ENCODE measurements around the gene DBNL.
A peak's percentile ranks its signal among the peaks of the same experiment; 100 is the strongest.

DBNL gene

DNA sequence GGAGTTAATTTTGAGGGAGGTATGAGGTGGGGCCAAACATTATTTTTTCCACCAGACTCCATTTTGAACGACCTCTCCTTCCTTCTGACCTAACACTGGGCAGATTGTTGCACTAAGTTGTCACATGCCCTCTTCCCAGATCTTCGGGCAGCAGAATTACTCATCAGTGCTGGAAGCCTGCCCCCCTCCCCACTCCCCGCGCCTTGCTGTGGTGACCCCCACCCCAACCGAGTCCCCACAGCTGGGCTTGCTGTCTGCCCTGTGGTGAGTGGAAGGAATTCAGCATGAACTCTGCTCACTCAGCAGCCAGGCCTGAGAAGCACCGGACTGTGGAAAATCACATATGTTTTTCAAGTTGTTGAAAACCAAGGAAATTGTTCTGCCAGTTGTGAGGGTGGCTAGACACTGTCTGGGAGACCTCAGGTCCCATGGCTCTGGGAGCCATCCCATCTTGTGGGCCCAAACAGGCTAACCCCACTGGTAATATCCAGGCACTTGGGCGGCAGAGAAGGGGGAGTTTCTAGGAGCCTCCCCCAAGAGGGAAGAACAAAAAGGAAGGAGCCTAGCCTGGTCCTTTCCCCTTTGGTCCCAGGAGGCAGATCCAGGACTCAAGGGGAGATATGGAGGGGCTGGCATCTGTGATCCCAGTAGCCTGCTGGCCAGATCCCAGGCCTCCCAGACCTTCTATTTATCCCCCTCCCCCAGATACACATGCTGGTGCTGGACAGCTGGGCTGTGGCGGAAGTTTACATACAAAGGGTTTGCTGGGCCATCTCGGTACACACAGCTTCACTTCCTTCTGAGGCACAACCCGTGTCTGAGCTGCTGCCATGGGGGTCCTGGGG is 56.2 kb downstream of the DBNL start:
- DNase-seq = no peak

- DNase-seq = no peak
These were observed 56.9 kb downstream of the DBNL start for GRCh38 chr7:44101303-44101965.

DNA sequence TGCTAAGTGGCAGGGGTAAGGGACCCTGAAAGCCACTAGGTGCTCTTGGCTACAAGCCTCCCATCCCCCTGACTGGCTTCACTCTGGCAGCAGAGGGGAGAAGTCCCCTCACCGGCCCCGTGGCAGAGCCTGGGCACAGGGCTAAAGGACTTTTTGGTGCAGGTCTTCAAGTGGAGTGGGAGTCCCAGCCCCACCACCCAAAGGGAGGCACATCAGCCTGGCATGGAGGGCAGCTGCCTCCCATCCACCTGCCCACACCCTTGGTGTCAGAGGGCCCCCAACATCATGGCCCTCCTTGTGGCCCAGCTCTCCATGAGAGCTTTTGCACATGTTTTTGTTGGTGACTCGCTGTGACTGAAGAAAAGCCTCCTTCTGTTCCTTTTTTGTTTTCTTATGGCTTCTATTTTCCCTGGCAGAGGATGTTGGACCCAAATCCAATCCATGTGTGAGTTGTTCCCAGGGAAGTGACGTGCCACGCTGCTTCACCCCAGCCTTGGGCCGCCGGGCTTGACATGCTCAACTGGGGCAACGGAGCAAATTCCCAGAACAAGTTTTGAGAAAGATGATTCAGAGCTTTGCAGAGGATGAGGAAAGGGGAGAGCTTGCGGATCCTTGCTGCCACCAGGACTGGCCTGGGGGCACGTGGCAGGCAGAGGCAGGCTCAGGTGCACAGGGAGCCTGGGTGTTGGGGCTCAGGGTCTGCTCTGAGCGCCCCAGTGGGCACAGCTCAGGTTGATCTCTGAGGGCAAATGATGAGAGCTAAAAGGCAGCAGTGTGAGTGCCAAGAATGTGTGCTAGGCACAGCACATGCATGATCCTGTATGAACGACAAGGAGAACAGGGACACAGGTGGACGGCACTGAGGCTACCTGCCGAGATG is 57.7 kb downstream of the DBNL start:
- DNase-seq = no peak

DNA sequence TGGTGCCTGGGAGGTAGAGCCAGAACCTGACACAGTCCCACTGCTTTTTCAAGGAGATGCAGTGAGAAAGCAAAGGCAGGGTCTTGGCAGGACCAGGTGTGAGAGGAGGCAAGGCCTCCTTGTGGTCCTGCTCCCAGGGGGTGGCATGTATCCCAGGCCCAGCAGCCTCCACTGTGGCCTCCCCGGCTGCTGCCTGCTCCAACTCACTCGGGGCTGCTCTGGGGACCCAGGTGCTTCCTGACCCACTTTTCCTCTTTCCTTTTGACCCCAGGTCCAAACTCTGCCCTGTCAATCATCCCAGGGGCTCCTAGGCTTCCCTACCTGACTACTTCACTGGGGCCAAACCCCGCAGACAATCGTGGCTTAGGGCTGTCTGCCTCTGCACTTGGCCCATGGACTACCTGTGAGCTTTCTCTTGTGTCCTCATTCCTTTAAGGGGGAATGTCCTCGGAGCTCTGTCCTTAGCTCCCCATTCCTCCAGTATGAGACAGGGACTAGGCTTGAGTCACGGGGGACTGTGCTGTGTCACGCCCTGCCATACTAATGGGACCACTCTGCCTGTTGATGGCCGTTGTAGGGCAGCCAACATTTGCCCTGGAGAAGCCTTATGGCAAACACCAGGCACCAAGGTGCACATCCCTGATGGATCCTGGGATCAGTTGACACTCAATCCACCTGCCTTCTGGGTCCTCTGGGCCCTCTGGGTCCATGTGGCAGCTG is 58.5 kb downstream of the DBNL start:
- DNase-seq = no peak

DNA sequence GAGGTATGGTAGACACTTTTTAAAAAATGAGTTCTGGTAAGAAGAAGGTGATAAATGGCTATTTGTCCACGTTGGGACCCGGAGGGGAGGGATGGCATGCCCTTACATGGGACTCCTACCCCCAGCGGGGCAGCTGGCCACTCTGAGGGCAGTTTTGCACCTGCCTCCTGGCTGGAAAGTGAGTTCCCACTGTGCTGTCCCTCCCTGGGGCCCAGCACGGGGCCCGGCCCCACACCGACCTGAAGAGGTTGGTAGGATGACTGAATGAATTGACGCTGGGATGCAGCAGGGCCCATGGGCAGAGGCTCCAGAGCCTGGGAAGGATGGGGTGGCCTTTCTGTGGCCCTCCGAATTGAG is 59.0 kb downstream of the DBNL start:
- no peak for DNase-seq

DNA sequence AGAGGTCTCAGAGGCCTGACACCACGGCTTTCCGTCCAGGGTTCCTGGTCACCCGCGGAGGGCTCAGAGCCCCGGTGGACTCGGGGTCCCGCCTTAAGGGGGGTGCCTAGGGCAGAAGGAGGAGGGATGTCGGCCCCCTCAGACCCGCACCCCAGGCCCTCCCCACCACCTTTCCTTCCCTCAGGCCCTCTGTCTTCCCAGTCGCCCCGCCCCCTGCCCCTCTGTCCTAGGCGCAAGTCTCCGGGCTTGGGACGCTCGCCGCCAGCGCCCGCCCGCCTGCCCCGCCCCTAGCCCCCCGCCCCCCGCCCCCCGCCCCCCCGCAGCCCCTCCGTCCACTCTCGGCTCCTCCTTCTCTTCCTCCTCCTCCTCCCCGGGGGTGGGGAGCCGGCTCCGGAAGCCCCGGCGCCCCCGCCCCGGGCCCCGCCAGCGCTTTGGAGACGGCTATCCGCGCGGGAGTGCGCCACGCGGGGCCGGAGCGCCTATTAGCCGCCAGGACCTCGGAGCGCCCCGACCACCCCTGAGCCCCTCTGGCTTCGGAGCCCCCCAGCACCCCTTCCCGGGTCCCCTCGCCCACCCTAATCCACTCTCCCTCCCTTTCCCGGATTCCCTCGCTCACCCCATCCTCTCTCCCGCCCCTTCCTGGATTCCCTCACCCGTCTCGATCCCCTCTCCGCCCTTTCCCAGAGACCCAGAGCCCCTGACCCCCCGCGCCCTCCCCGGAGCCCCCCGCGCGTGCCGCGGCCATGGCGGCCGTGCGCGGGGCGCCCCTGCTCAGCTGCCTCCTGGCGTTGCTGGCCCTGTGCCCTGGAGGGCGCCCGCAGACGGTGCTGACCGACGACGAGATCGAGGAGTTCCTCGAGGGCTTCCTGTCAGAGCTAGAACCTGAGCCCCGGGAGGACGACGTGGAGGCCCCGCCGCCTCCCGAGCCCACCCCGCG is 59.7 kb downstream of the DBNL start, which contains the start of gene AEBP1:
Gene AEBP1 (plus strand): TSS at position 423 of the 937 bp plus-strand sequence. CDS start 321 bp downstream, at position 744.
- DNase-seq = peak; percentile 43

DNA sequence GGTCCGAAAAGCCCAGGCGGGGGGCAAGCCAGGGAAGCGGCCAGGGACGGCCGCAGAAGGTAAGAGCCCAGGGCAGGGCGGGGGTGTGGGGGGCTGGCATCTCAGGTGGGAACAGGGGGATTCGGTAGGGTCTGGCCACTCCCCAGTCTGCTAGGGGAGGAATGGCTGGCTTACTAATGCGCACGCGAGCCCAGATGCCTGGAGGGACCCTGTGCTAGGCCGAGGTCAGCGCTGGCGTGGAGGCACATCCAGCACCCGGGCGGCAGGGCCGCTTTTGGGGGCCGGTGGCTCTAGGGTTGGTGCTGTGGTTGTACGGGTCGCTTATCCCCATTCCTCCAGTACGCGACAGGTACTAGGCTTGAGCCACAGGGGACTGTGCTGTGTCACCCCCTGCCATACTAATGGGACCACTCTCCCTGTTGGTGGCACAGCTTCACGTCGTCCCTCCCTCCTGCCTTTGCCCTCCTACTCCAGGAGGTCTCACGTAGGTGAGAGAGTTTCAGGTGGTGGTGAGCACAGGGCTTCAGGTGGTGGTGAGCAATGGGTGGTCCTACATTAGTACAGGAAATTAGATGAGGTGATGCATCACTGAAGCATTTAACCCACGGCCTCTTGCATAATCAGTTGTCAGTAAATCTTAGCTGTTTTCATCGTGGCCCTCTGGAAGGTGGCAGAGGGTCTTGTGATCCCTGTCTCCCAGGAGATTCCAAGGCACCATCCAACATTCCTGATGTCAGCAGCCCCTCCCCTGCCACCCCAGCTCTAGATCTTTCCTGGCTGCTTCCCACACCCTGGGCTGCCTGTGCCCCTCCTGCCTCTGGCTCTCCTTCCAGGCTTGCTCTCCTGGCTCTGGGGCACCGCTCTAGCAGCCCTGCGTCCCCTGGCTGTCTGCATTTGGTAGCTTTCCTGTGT is 60.6 kb downstream of the DBNL start:
- DNase-seq = no peak

DNA sequence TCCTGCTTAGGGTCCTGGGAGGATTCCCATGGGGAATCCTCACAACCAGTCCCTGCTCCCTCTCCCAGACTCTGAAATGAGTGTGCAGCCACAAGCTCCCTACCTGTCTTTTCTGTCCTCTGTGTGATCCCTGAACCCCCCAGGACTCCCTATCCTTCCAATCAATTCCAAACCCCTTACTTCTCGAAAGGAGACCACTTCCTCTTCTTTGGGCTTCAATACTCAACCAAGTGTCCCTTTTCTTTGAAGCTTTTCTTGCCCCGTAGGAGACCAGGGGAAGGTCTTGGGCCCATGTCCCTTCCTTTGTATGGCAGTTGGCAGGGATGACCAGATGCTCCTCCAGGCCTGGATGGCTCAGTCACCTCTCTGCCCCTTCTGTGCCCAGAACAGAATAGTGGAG is 61.3 kb downstream of the DBNL start:
- DNase-seq = no peak

GRCh38 chr7:44106311-44107065 is 62.0 kb downstream of the DBNL start:
- DNase-seq = no peak

DNA sequence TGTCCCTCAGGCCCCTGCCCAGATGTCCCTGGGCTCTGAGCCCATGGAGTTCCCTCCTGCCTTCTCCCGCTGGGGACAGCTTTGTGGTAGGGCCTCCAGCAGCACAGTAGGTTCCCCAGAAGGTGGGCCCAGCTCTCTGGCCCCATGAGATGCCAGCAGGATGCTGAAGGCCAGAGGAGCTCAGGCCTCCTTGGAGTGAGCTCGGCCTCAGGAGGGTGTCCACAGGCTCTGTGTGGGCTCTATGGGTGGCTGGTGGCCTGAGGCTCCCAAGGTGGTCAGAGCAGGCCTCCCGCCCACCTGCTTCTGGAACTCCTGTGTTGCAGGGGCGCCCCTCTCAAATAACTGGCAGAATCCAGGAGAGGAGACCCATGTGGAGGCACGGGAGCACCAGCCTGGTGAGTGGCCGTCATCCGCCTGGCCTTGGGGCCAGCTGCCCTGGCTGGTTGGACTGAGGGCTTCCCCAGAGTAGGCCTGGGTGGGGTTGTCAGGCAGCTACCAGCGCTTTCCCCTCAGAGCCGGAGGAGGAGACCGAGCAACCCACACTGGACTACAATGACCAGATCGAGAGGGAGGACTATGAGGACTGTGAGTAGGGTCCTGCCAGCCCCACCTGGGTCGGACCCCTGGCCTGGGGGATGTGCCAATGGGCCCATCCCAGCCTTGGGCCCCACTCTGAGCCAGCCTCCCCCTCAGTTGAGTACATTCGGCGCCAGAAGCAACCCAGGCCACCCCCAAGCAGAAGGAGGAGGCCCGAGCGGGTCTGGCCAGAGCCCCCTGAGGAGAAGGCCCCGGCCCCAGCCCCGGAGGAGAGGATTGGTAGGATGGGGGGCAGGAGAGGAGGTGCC is 62.8 kb downstream of the DBNL start:
- no peak for DNase-seq

DNA sequence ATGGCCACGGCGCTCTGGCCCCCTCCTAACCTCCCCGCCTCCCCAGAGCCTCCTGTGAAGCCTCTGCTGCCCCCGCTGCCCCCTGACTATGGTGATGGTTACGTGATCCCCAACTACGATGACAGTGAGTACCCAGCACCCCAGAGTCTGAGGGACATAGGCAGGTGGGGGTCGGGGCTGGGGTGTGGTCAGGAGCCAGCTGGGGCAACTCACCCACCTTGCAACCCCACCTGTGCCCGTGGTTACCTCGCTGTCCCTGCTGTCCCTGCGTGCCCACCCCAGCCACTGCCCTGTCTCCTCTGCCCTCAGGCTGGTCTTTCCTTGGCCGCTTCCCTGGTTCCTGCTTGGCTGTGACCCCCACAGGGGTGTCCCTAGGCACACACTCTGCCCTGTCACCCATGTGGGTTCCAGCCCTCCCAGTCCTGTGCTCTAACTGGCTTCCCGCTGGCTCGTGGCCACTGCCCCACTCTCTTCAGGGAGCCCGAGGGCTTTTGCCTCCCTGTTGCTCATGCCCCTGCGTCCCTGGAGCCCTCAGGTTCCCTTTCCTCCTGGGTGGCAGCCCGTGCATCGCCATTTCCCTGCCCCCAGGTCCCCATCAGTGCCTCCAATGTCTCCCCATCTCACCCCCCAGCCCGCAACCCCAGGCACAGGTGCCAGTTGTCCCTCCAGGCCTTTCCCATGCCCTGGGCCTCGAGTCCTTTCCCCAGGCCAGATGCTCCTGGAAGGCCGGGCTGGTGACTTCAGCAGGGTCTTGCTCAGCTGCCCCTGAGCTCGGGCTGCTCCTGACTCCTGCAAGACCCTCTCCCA is 63.7 kb downstream of the DBNL start:
- no peak for DNase-seq

GRCh38 chr7:44108768-44109750 is 64.6 kb downstream of the DBNL start:
- DNase-seq = peak; percentile 33

DNA sequence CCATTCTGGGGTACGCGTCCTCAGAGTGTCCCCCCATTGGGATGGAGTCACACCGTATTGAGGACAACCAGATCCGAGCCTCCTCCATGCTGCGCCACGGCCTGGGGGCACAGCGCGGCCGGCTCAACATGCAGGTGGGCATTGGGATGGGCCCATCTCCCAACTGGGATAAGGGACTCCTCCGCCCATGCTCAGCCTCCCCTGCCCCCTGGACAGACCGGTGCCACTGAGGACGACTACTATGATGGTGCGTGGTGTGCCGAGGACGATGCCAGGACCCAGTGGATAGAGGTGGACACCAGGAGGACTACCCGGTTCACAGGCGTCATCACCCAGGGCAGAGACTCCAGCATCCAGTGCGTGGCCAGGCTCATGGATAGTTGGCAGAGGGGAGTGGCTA is 65.5 kb downstream of the DBNL start:
- no peak for DNase-seq

DNA sequence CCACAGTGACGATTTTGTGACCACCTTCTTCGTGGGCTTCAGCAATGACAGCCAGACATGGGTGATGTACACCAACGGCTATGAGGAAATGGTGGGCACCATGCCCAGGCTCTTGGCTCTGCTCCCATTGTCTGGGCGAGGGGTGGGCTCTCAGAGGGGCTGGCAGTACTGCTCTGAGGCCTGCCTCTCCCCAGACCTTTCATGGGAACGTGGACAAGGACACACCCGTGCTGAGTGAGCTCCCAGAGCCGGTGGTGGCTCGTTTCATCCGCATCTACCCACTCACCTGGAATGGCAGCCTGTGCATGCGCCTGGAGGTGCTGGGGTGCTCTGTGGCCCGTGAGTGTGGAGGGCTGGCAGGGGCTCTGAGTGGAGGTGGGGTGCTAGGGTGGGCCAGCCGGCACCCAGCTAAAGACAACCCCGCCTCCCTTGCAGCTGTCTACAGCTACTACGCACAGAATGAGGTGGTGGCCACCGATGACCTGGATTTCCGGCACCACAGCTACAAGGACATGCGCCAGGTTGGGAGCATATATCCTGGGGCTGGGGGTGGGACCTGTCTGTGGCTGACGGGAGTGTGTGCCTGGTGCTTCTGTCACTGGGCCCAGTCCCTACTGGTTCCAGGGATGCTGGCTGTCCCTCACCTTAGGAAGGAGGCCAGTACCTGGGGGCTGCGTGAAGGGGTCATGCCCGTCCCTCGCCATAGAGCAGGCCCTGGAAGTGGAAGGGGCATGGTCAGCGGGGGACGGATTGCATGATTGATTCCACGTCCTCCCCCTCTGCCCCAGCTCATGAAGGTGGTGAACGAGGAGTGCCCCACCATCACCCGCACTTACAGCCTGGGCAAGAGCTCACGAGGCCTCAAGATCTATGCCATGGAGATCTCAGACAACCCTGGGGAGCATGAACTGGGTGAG is 66.5 kb downstream of the DBNL start:
- no peak for DNase-seq
